Neural cell (in vitro differentiated cells): ENCODE measurements around the gene CST9.

Source experiments
- MXI1 ChIP-seq: fragments of 450-650 bp; conservative IDR thresholded peaks from 2 replicates; pipeline ENCODE4 v1.6.1; 2014; ENCODE audit warnings: antibody characterized with exemption, mild to moderate bottlenecking; ENCODE audit not compliant: poor library complexity, severe bottlenecking
- RAD21 ChIP-seq: fragments of 450-650 bp; conservative IDR thresholded peaks from 2 replicates; pipeline ENCODE4 v1.6.1; 2014; ENCODE audit warnings: antibody characterized with exemption, mild to moderate bottlenecking, moderate library complexity
- TF ChIP-seq, protein P1 (sequence below): fragments of 450-650 bp; IDR thresholded peaks from 2 replicates; pipeline ENCODE4 v1.5.1; 2014; ENCODE audit warnings: antibody characterized with exemption, mild to moderate bottlenecking, moderate library complexity; ENCODE audit not compliant: poor library complexity, severe bottlenecking
- TF ChIP-seq, protein P2 (sequence below): IDR thresholded peaks from 2 replicates; pipeline ENCODE4 v1.6.1; 2012; ENCODE audit warnings: borderline replicate concordance

DNA sequence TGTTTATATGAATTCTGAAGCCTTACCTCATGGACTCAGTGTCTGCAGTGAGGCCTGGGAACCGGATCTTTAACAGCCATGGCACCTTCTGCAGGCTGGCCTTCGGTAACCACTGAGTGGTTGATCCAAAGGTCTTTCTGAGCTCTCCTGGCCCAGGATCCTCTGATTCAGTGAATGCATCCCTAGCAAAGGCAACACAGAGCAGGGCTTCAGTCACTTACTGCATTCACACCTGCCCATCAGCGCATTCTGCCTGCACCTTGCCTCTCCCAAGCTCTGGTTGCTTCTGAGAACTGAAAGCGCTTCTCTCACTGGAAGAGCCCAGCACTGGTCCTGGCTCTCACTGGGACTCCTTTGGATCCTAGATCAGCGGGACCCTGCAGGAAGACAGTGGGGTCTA lies 8.4 kb upstream of the CST9 start:
- no peak for TF ChIP-seq RAD21
- TF ChIP-seq, protein P1, sequence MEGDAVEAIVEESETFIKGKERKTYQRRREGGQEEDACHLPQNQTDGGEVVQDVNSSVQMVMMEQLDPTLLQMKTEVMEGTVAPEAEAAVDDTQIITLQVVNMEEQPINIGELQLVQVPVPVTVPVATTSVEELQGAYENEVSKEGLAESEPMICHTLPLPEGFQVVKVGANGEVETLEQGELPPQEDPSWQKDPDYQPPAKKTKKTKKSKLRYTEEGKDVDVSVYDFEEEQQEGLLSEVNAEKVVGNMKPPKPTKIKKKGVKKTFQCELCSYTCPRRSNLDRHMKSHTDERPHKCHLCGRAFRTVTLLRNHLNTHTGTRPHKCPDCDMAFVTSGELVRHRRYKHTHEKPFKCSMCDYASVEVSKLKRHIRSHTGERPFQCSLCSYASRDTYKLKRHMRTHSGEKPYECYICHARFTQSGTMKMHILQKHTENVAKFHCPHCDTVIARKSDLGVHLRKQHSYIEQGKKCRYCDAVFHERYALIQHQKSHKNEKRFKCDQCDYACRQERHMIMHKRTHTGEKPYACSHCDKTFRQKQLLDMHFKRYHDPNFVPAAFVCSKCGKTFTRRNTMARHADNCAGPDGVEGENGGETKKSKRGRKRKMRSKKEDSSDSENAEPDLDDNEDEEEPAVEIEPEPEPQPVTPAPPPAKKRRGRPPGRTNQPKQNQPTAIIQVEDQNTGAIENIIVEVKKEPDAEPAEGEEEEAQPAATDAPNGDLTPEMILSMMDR = no peak
- TF ChIP-seq, protein P2, sequence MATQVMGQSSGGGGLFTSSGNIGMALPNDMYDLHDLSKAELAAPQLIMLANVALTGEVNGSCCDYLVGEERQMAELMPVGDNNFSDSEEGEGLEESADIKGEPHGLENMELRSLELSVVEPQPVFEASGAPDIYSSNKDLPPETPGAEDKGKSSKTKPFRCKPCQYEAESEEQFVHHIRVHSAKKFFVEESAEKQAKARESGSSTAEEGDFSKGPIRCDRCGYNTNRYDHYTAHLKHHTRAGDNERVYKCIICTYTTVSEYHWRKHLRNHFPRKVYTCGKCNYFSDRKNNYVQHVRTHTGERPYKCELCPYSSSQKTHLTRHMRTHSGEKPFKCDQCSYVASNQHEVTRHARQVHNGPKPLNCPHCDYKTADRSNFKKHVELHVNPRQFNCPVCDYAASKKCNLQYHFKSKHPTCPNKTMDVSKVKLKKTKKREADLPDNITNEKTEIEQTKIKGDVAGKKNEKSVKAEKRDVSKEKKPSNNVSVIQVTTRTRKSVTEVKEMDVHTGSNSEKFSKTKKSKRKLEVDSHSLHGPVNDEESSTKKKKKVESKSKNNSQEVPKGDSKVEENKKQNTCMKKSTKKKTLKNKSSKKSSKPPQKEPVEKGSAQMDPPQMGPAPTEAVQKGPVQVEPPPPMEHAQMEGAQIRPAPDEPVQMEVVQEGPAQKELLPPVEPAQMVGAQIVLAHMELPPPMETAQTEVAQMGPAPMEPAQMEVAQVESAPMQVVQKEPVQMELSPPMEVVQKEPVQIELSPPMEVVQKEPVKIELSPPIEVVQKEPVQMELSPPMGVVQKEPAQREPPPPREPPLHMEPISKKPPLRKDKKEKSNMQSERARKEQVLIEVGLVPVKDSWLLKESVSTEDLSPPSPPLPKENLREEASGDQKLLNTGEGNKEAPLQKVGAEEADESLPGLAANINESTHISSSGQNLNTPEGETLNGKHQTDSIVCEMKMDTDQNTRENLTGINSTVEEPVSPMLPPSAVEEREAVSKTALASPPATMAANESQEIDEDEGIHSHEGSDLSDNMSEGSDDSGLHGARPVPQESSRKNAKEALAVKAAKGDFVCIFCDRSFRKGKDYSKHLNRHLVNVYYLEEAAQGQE = no peak
- TF ChIP-seq MXI1 = no peak
